NCI-H226 (cell line): ENCODE data around the gene TTC31.

ENCODE experiments used
- DNase-seq: peaks from one replicate; pipeline ENCODE4 v3.0.0-alpha.2; 2015

Gene TTC31

DNA sequence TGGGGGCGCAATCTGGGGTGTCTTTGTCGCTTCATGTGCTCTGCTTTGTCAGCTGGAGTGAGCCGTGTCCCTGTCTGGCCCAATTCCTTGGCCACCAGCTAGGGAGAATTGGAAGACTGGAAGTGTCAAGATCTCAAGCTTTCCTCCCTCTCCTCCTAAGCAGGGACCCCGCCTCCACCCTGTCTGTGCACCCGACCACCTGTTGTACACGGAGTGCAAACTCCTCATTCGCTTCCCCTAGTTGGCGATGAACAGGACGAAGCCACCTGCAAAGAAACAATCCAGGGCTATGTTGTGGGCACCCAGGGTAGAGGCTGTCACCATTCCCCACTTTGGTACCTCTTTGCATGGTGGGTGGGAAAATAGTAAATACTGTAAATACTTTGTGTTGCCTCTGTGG lies 44.9 kb downstream of the TTC31 start:
- no peak for DNase-seq

DNA sequence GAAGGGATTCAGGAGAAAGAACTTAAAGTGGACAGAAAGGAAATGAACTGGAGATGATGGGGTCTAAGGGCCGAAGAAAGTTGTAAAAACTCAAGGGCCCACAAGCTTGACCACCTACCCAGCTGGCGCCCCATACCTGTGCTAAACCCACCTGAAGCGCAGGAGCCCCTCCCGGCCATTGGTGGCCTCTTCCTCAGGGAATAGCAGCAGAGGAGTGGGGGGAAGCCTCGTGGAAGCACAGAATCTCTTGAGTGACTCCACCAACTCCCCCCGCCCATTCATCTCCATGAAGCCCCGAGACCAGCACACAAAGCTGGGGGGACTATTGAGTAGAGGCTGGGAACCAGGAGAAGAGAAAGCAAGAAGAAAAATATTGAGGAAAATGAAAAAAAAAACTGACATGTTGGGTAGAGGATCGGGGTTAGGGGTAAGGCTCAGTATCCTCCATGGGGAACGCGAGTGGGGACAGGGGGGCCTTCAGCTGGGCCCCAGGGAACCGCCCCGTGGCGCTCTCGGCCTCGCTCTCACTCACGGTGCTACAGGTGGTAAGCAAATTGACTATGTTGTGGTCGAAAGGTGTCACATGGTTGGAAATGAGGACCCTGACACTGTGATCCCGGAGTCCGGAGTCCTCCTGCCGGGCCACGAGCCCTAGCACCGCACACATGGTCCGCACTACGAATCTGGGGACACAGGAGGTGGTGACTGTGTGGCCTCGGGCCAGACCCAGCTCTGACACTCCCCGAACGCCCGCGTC lies 45.9 kb downstream of the TTC31 start:
- no peak for DNase-seq

DNA sequence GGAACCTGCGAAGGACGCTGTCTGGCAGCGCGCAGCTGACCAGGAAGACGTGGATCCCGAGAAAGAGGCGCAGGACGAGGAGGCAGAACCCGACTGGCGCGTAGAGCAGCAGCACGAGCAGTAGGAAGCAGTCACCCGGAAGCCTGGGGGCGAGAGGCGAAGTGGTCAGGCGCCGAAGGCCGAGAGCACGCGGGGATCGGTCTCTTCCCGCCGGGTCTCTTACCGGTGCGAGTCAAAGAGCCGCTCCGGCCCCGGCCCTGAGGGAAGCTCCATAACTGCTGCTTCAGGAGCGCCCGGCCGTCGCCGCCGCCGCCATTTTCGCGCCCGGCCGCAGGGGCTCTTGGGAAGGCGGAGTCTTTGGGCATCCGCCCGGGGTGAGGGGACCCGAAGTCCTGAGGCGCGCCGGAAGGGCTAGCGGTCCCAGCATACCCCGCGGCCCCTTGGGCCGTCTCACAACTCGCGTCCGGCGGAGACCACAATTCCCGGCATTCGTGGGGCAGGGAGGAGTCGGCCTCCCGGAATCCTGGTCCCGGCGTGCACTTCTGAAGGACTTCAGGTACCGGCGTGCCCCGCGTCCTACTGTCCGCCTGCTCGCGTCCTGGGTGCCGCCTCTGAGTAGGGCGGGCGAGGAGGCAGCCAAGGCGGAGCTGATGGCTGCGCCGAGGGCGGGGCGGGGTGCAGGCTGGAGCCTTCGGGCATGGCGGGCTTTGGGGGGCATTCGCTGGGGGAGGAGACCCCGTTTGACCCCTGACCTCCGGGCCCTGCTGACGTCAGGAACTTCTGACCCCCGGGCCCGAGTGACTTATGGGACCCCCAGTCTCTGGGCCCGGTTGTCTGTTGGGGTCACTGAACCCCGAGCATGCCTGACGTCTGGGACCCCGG lies 46.7 kb downstream of the TTC31 start, which contains the start of the genes AUP1 and HTRA2:
AUP1 (minus strand) TSS at position 350 of the 882 bp plus-strand sequence; CDS start at position 273, 77 bp downstream.
HTRA2 (plus strand) TSS at position 577 of the 882 bp plus-strand sequence; CDS start at position 651, 74 bp downstream.
- peak; percentile 100 for DNase-seq

DNA sequence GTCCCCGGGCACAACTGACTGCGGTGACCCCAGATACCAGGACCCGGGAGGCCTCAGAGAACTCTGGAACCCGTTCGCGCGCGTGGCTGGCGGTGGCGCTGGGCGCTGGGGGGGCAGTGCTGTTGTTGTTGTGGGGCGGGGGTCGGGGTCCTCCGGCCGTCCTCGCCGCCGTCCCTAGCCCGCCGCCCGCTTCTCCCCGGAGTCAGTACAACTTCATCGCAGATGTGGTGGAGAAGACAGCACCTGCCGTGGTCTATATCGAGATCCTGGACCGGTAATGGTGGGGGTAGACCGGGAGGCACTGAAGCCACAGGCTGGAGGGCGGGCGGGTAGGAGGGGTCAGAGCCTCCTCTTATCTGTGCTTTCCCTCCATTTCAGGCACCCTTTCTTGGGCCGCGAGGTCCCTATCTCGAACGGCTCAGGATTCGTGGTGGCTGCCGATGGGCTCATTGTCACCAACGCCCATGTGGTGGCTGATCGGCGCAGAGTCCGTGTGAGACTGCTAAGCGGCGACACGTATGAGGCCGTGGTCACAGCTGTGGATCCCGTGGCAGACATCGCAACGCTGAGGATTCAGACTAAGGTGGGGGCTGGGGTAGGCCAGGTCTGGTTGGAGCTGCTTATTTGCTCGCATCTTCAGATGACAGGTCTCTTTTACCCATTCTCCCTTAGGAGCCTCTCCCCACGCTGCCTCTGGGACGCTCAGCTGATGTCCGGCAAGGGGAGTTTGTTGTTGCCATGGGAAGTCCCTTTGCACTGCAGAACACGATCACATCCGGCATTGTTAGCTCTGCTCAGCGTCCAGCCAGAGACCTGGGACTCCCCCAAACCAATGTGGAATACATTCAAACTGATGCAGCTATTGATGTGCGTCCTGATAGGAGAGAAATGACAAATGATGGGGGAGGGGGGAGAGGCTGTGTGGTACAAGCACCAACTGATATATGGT lies 47.6 kb downstream of the TTC31 start:
- DNase-seq: no peak

DNA sequence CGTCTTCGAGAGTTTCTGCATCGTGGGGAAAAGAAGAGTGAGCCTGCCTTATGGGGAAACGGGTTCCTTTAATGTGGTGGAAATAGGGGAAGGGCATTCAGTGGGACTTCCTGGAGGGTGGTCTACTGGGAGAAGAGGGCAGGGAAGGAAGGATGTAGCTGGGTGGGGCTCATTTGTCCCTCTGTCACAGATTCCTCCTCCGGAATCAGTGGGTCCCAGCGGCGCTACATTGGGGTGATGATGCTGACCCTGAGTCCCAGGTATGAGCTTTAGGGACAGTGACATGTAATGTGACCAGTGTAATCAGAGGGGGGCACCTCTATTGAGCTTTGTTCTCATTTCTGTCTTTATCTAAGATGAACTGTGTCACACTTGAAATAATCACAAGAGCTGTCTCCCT lies 48.8 kb downstream of the TTC31 start:
- no peak for DNase-seq

DNA sequence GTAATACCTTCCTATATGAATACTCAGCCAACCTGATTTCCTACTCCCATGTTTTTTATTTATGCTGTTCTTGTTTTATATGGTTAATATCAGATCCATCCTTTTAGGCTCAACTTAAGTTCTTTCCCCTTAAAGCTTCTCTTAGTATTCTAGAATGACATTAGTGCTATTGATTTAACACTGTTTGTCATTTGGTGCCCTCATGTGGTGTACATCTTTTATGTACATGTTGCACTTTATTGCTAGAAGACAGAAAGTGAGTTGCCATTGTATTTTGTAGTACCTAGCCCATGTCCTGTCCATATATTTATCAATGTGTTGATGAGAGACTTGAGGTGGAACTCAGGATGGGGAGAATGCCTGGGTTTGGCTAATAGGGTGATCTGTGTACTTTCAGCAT lies 49.3 kb downstream of the TTC31 start:
- DNase-seq: no peak

DNA sequence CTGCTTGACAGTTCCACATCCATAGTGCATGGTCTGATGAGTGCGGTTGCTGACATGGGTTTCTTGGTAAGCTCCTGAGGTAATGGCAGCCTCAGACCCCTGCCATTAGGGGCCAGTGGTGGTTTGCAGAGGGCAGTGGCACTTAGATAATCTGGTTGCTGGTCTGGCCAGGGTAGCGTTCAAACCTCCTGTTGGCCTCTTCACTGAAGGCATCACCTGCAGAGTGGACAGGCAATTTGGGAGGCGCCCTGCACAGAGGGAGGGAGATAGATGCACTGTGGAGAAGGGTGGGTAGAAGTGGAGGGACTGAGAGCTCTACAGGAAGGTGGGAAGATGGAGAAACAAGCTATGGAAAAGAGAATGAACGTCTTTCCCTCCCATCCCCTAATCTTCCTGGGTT lies 50.6 kb downstream of the TTC31 start:
- DNase-seq: no peak

DNA sequence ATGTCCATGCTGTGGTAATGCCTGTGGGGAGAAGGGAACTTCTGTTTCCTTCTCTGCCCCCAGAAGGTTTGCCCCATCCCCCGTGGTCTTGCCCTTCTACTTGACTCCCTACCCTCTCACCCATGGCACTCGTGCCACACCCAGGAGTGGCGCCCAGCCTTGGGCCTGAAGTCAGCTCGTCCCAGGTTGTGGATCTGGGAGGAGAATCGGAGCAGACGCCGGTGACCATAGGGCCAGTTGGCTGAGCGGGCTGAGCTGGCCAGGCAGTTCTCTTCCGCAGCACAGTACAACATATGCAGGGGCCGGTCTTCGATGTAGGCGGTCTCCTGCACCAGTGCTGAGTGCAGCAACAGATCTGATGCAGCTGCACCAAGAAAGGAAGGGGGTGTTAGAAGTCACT lies 51.5 kb downstream of the TTC31 start:
- DNase-seq: no peak

DNA sequence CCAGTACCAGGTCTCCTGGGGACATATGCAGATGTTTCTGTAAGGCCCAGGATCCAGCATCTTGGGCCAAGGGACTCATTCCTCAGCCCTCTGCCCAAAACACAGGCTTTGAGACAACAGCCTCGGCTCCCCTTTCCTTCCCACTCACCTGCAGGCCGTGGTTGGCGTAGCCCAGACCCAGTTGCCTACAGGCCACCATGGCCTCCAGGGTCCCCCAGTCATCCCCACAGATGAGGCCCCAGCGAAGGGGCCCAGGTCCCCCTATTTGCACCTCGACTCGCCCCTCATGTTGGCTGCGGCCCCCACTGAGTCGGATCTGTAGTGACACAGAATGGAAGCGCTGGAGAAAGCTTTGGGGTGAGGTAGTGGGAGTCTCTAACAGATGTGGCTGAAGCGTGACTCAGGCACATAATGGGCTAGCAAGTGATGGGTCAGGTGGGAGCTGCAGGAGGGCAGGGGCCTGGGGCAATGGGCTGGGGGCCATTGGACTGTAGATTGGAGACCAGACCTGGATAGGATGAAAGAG lies 52.6 kb downstream of the TTC31 start:
- DNase-seq: no peak

DNA sequence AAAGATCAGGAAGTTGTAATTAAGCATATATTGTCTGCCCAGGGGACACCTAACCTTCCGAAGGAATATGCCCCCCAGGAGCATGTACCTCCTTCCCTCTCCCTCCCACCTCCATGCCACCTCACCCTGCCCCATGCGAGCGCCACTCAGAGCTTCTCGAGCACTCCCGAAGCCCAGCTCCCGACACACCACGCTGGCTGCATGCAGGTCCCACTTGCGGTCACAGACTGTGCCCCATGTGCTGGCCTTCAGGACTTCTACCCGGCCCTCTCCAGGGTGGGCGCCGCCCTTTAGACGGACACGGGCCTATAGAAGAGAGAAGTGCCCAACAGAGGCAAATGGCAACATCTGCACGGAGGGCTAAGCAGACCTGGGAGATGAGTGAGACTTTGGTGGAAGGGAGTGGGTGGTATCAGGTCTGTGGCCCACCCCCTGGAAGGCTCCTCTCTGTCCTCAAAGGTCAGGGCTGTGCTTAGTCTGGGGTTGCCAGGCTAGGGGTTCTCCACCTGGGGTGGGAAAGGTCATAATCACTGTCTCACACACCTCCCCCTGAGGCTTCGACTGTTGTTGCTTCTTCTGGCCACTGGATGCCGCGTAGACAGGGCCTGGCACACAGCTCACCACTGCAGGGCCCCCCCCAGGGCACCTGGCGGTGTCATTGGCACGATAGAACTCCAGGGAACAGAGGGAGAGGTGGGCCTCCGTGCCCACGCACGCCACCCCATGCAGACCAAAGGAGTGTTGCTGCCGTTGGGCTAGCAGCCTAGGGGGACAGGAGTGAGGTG lies 53.5 kb downstream of the TTC31 start:
- DNase-seq: no peak

DNA sequence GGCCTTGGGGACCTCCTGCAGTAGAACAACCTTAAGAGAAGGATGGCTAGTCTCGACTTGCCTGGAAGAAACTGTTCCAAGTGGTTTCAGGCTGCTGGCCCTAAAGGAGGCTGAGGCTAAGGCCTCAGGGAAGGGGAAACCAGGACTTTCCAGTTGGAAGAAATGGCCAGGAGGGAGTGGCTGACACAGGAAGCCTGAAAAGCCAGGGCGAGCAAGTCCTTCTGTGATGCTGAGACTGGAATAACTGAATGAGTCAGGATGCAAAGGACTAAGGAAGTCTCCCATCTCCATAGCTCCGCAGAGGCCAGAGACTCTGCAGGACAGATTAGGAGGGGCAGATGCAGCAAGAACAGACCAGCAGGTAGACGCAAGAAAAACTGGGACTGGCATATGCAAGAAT lies 54.3 kb downstream of the TTC31 start:
- no peak for DNase-seq

DNA sequence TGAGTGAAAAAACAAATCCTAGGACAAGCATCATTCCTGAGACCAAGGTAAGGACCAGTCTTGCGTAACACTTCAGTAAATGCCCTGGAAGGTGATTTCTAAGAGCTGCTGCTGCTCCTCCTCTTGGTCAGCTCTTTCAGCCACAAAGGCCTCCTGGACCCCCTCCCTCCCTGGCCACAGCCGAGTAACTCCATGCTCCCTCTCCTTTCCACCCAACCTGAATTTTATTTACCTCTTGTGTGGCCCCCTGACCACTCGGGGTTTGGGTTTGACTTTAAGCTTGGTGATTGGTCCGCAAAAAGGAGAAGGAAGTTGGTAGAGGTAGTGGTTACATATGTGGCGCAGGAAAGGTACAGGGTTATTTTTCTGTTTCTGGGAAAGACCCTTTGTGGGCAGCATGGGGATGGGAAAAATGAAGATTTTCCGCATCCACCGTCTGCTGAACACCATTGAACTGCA lies 56.0 kb downstream of the TTC31 start:
- DNase-seq: no peak

DNA sequence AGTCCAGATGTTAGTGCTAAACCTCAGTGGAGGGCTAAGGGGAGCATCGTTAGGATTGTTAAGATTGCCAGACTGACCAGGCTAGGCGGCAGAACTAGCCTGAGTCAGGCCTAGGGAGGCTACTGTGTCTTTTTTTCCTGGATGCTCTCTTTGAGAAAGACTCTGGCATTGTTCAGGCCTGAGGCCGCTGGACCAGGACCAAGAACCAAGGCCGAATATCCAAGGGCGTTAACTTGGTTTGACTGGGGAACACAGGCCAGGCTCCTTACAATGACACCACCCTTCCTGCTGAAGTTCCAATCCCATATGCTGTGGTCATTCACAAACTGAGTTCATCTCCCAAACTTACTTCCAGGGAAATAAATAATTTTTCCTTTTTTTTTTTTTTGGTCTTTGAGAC lies 57.4 kb downstream of the TTC31 start:
- DNase-seq: no peak

DNA sequence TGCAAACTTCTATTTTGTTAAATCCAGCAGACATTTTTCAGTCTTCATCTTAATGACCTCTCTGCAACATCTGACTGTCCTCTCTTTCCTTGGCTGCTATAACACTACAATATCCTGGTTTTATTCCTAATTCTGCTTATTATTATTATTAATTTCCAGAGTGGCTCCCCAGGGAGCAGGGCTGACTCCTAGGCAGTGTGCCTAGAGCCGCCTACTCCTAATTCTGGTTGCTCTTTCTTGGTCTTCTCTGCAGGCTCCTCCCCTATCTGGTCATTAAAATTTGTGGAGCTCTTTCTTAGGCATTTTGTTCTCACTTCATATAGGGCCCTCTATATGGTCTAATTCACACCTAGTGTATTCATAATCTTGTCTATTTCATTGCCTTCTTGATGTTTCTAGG lies 60.1 kb downstream of the TTC31 start:
- no peak for DNase-seq
